HUDEP-2 (cell line): Measurements from ENCODE around the gene OTUD4.
"Not testable (repeated sequence)": the region's sequence is repeated elsewhere in the genome, so short reads cannot be mapped to it uniquely, and the experiment has no call there.

Experiments
- DNase-seq, 76 experiments: peaks; one replicate each; lab custom pipeline; 2025; ENCODE audit not compliant: unreplicated experiment in 76 of 76; lab: John Stamatoyannopoulos, UW

The OTUD4 gene

GRCh38 chr4:145180298-145181090 lies at the start of gene OTUD4:
Gene OTUD4 (minus strand): TSS chr4:145180589. CDS start chr4:145179973, 616 bp downstream.
- peak; percentile 45 to 95 (median 86) for DNase-seq

GRCh38 chr4:145223228-145223627 lies 42.8 kb upstream of the OTUD4 start:
- not testable (repeated sequence) for DNase-seq

- DNase-seq: not testable (repeated sequence)
Observed at GRCh38 chr4:145221529-145221928, 41.1 kb upstream of the OTUD4 start.

- no peak for DNase-seq
Observed at GRCh38 chr4:145219090-145219489, 38.7 kb upstream of the OTUD4 start.

GRCh38 chr4:145218251-145218650 lies 37.9 kb upstream of the OTUD4 start:
- no peak for DNase-seq

- no peak for DNase-seq
Observed at GRCh38 chr4:145217349-145217748, 37.0 kb upstream of the OTUD4 start.

GRCh38 chr4:145216535-145216934 lies 36.1 kb upstream of the OTUD4 start:
- DNase-seq: peak in 3 of 76 experiments; percentile 2 to 15 (median 3)

GRCh38 chr4:145213245-145213644 lies 32.9 kb upstream of the OTUD4 start:
- no peak for DNase-seq

GRCh38 chr4:145207934-145208333 lies 27.5 kb upstream of the OTUD4 start:
- DNase-seq: peak in 10 of 76 experiments; percentile 1 to 21 (median 3)

GRCh38 chr4:145203410-145203809 lies 23.0 kb upstream of the OTUD4 start:
- no peak for DNase-seq

GRCh38 chr4:145200366-145200765 lies 20.0 kb upstream of the OTUD4 start:
- DNase-seq: no peak

GRCh38 chr4:145199051-145199716 lies 18.8 kb upstream of the OTUD4 start:
- DNase-seq: peak in 72 of 76 experiments; percentile 2 to 77 (median 43)

- peak in 15 of 76 experiments; percentile 1 to 24 (median 8) for DNase-seq
Observed at GRCh38 chr4:145196747-145197146, 16.4 kb upstream of the OTUD4 start.

GRCh38 chr4:145195167-145195952 lies 15.0 kb upstream of the OTUD4 start:
- DNase-seq: no peak

- DNase-seq: no peak
Observed at GRCh38 chr4:145189981-145190380, 9.6 kb upstream of the OTUD4 start.

- no peak for DNase-seq
Observed at GRCh38 chr4:145186729-145187128, 6.3 kb upstream of the OTUD4 start.

- no peak for DNase-seq
Observed at GRCh38 chr4:145183581-145183980, 3.2 kb upstream of the OTUD4 start.

GRCh38 chr4:145183023-145183422 lies 2.6 kb upstream of the OTUD4 start:
- DNase-seq: peak in 6 of 76 experiments; percentile 1 to 30 (median 12)

- DNase-seq: no peak
Observed at GRCh38 chr4:145182222-145182621, 1.8 kb upstream of the OTUD4 start.

- peak in 1 of 76 experiments; percentile 44 for DNase-seq
Observed at GRCh38 chr4:145181091-145181501, 707 bp upstream of the OTUD4 start.

- DNase-seq: peak in 21 of 76 experiments; percentile 2 to 66 (median 41)
Observed at GRCh38 chr4:145179861-145180297, 510 bp downstream of the OTUD4 start.
